HG03066 (cell line): Measurements from ENCODE around the gene SLIT3.

Experiments
- ATAC-seq: cut with Tn5 transposase; IDR thresholded peaks from one replicate; pipeline ENCODE4 v1.9.1; 2021; ENCODE audit warnings: low read depth; ENCODE audit not compliant: unreplicated experiment

SLIT3 gene

GRCh38 chr5:169050146-169050571 lies 250.8 kb downstream of the SLIT3 start:
- ATAC-seq = no peak

GRCh38 chr5:169049712-169050111 lies 251.2 kb downstream of the SLIT3 start:
- ATAC-seq = no peak

- ATAC-seq = no peak
These were observed 252.5 kb downstream of the SLIT3 start for GRCh38 chr5:169048181-169049125.

- ATAC-seq = no peak
These were observed 256.0 kb downstream of the SLIT3 start for GRCh38 chr5:169044962-169045361.

- no peak for ATAC-seq
These were observed 259.8 kb downstream of the SLIT3 start for GRCh38 chr5:169041180-169041579.

- no peak for ATAC-seq
These were observed 261.3 kb downstream of the SLIT3 start for GRCh38 chr5:169039592-169039991.

- ATAC-seq = no peak
These were observed 263.5 kb downstream of the SLIT3 start for GRCh38 chr5:169037466-169037865.

GRCh38 chr5:169036079-169036805 lies 264.7 kb downstream of the SLIT3 start:
- ATAC-seq = no peak

GRCh38 chr5:169029661-169030274 lies 271.2 kb downstream of the SLIT3 start:
- ATAC-seq = no peak

GRCh38 chr5:169029037-169029436 lies 271.9 kb downstream of the SLIT3 start:
- no peak for ATAC-seq

- ATAC-seq = no peak
These were observed 273.4 kb downstream of the SLIT3 start for GRCh38 chr5:169027501-169028061.

- no peak for ATAC-seq
These were observed 275.4 kb downstream of the SLIT3 start for GRCh38 chr5:169025491-169025890.

- ATAC-seq = no peak
These were observed 276.5 kb downstream of the SLIT3 start for GRCh38 chr5:169024421-169024820.

GRCh38 chr5:169022718-169023117 lies 278.2 kb downstream of the SLIT3 start:
- ATAC-seq = no peak

GRCh38 chr5:169020102-169020501 lies 280.8 kb downstream of the SLIT3 start:
- no peak for ATAC-seq

GRCh38 chr5:169018925-169019324 lies 282.0 kb downstream of the SLIT3 start:
- no peak for ATAC-seq

- ATAC-seq = no peak
These were observed 284.9 kb downstream of the SLIT3 start for GRCh38 chr5:169015991-169016390.

- ATAC-seq = no peak
These were observed 287.1 kb downstream of the SLIT3 start for GRCh38 chr5:169013846-169014245.

- ATAC-seq = no peak
These were observed 287.7 kb downstream of the SLIT3 start for GRCh38 chr5:169013208-169013728.

- ATAC-seq = no peak
These were observed 288.5 kb downstream of the SLIT3 start for GRCh38 chr5:169012450-169012849.

- no peak for ATAC-seq
These were observed 289.5 kb downstream of the SLIT3 start for GRCh38 chr5:169011451-169011850.
